BJ (cell line): Measurements from ENCODE around the gene TSR3. TPM values are rescaled to one million over a fixed set of nuclear protein-coding genes. Genes with fewer than 3 reads are reported as not detected.

Experiments used
- CTCF ChIA-PET: fragments of 350-600 bp; formaldehyde crosslinking; extraction: SDS; loops from one replicate; lab custom pipeline; 2021; ENCODE audit warnings: antibody characterized with exemption, inconsistent platforms; lab: Yijun Ruan, JAX
- POLR2A ChIA-PET: fragments of 300-600 bp; sonication (Branson Sonifier 250); formaldehyde crosslinking; extraction: SDS; loops from one replicate; lab custom pipeline; 2021; ENCODE audit warnings: antibody characterized with exemption; lab: Charles Lee
- DNase-seq: peaks from one replicate; pipeline ENCODE4 v3.0.0-alpha.2; 2011; ENCODE audit warnings: low read depth
- H3K27me3 ChIP-seq: 2 replicates; pipeline ENCODE4 v1.6.0; 2011; ENCODE audit warnings: low read length; ENCODE audit not compliant: control insufficient read depth, insufficient read depth
- H3K36me3 ChIP-seq: 2 replicates; pipeline ENCODE4 v1.5.1; 2011; ENCODE audit warnings: low read length; ENCODE audit not compliant: control insufficient read depth, insufficient read depth
- H3K4me3 ChIP-seq: 2 replicates; pipeline ENCODE4 v1.5.1; 2011; ENCODE audit warnings: low read depth, mild to moderate bottlenecking, control low read depth, low read length
- polyA plus RNA-seq: library from polyadenylated mRNA; depleted of rRNA; stranded (reverse); fragments of >200 nt; gene quantifications from 2 replicates; pipeline ENCODE4 v1.2.3, GENCODE V29; 2011
- TF ChIP-seq, protein P1 (sequence below): IDR thresholded peaks from 2 replicates; pipeline ENCODE4 v1.5.1; 2011; ENCODE audit warnings: low read depth, mild to moderate bottlenecking, control low read depth, inconsistent platforms, low read length, moderate library complexity; ENCODE audit not compliant: insufficient read depth

The TSR3 gene
- polyA plus RNA-seq, 1 experiment = 52.3 TPM

DNA sequence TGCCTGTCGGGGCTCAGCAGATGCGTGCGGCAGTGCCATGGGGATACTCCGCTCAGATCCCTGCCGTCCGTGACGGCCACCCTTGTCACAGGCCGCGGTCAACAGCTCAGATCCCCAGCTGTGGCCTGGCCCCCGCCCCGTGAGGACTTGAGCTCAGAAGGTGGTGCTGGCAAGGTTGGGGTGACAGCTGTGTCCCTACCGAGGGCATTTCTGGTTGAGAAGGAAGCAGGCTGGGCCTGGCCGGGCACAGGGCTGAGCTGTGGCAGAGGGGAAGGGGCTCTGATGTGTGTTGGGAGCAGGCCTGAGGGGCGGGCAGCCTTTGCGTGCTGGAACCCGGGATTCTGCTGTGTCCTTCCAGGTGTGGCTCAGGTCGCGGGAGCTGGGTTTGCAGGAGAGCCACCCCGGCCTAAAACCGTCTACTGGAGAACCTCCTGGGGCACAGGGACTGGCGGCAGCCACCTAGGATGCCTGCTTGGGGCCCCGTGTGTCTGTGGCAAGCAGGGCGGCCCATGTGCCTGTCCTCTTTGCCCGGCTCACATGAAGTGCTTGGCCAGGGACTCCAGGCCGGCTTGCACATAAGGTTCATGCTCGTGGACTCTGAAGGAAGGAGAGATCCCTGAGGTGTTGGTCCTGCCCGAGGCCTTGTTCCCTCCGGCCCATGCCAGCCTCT is 37.1 kb downstream of the TSR3 start:
- CTCF ChIA-PET = interaction anchor here (1.1 kb wide), 1 partner anchor 14 kb away, joined by 3 read pairs; no protein-coding TSS in a partner anchor
- H3K36me3 ChIP-seq = peaks cover 43% of the 10 kb centered on the region
- POLR2A ChIA-PET = interaction anchor here (0.6 kb wide), 1 partner anchor 1160 kb away, joined by 16 read pairs; the partner anchor contains the start of gene TBC1D24
- no peaks in the 10 kb centered on the region for H3K27me3 ChIP-seq
- TF ChIP-seq, protein P1, sequence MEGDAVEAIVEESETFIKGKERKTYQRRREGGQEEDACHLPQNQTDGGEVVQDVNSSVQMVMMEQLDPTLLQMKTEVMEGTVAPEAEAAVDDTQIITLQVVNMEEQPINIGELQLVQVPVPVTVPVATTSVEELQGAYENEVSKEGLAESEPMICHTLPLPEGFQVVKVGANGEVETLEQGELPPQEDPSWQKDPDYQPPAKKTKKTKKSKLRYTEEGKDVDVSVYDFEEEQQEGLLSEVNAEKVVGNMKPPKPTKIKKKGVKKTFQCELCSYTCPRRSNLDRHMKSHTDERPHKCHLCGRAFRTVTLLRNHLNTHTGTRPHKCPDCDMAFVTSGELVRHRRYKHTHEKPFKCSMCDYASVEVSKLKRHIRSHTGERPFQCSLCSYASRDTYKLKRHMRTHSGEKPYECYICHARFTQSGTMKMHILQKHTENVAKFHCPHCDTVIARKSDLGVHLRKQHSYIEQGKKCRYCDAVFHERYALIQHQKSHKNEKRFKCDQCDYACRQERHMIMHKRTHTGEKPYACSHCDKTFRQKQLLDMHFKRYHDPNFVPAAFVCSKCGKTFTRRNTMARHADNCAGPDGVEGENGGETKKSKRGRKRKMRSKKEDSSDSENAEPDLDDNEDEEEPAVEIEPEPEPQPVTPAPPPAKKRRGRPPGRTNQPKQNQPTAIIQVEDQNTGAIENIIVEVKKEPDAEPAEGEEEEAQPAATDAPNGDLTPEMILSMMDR = no peak
- no peak overlapping the region for H3K4me3 ChIP-seq
- no peak for DNase-seq

DNA sequence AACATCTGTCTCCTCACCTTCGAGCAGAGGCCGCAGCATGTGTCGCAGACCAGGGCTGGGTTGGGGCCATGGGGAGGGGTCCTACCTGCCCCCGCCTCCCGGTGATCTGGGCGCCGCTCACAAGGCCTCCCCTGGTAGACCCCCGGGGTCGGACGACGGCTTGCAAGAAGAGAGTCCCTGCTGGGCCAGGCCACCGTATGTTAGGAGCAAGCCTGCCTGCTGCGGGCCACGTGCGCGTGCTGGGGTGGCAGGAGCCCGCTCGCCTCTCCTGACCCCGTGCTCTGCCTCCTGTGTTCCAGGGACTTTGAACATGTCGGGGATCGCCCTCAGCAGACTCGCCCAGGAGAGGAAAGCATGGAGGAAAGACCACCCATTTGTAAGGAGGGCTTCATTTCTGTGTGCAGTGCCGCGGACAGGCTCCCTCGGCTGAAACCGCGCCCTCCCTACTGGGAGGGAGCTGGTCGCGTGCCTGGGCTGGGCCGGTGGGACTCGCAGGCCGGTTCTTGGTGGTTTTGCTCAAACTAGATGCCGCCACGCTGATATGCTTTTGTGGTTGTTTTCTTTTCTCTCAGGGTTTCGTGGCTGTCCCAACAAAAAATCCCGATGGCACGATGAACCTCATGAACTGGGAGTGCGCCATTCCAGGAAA is 37.8 kb downstream of the TSR3 start:
- DNase-seq = no peak
- POLR2A ChIA-PET = interaction anchor here (0.6 kb wide), 1 partner anchor 1161 kb away, joined by 16 read pairs; the partner anchor contains the start of gene TBC1D24
- Histone ChIP-seq H3K36me3 (peaks cover 37% of the 10 kb centered on the region), H3K4me3 (no peak overlapping the region), H3K27me3 (no peaks in the 10 kb centered on the region)
- TF ChIP-seq, protein P1 = no peak
- CTCF ChIA-PET = interaction anchor here (1.1 kb wide), 1 partner anchor 13 kb away, joined by 3 read pairs; no protein-coding TSS in a partner anchor

DNA sequence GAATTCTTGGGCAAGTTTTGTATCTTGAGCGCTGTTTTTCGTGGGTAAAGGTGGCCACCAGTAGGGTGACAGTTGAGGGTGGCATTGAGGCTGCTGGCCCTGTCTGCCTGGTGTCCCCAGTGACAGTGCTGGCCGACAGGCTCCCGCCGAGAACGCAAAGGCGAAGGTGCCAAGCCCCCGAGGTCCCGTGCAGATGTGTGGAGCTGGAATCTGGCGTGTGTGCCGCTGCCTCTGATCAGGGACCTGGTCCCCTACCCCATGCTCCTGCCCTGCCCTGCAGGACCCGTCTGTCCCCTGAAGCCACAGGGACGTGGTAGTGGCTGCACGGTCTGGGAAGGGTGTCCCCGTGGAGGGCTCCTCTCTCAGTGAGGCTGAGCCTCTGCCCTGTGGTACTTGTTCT is 38.8 kb downstream of the TSR3 start:
- Histone ChIP-seq H3K27me3 (no peaks in the 10 kb centered on the region), H3K4me3 (no peak overlapping the region), H3K36me3 (peaks cover 32% of the 10 kb centered on the region)
- ChIA-PET CTCF (interaction anchor here (1.0 to 1.5 kb wide), 2 partner anchors 18 to 20 kb away, joined by 3 read pairs; no protein-coding TSS in a partner anchor), POLR2A (no interaction called here)
- DNase-seq = no peak
- TF ChIP-seq, protein P1 = no peak

DNA sequence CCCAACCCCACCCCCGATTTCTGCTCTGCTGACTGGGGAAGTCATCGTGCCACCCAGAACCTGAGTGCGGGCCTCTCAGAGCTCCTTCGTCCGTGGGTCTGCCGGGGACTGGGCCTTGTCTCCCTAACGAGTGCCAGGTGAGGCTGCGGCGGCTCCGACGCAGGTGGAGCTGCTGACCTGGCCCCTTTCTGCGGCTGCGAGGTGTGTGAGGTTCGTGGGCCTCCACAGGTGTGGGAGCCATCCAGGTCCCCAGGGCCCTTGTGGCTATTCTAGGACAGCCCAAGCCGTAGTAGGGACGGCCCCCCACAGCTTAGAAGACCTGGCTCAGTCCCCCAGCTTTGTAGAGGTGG is 39.2 kb downstream of the TSR3 start:
- POLR2A ChIA-PET = no interaction called here
- no peak for DNase-seq
- TF ChIP-seq, protein P1 = no peak
- Histone ChIP-seq H3K4me3 (peak overlapping the region; percentile 60), H3K27me3 (no peaks in the 10 kb centered on the region), H3K36me3 (peaks cover 27% of the 10 kb centered on the region)
- CTCF ChIA-PET = interaction anchor here (1.0 to 1.5 kb wide), 3 partner anchors 19 to 394 kb away, joined by 3 read pairs; partner anchors contain the start of gene MAPK8IP3
